PC-3 (cell line): Measurements from ENCODE around the gene SPINK1. TPM values are rescaled to one million over a fixed set of nuclear protein-coding genes. Genes with fewer than 3 reads are reported as not detected.

Source experiments
- ATAC-seq: fragments of 200-7000 bp; cut with Tn5 transposase; 2 replicates; pipeline ENCODE4 v1.9.1; 2020; ENCODE audit warnings: mild to moderate bottlenecking, moderate library complexity
- BruUV-seq: library from RNA; stranded (reverse); fragments of 400-500 nt; replicated peaks from 2 replicates; lab custom pipeline; 2021; lab: Mats Ljungman, UMichigan
- CTCF ChIA-PET: fragments of 300-600 bp; sonication (Branson Sonifier 250); formaldehyde crosslinking; loops from one replicate; lab custom pipeline; 2022; ENCODE audit warnings: antibody characterized with exemption; lab: Charles Lee
- POLR2A ChIA-PET: fragments of 300-600 bp; sonication (Branson Sonifier 250); formaldehyde crosslinking; loops from one replicate; lab custom pipeline; 2022; ENCODE audit warnings: antibody characterized with exemption; ENCODE audit not compliant: unreplicated experiment; lab: Charles Lee
- DNase-seq: peaks from one replicate; pipeline ENCODE4 v3.0.0-alpha.2; 2015
- H2AFZ ChIP-seq: fragments of 300-600 bp; sonication (generic); 2 replicates; pipeline ENCODE4 v1.6.0; 2016; ENCODE audit warnings: antibody characterized with exemption, low read length
- H3F3A ChIP-seq: fragments of 300-600 bp; sonication (generic); one replicate; pipeline ENCODE4 v1.6.0; 2017; ENCODE audit warnings: antibody characterized with exemption, low read length, control low read depth, mild to moderate bottlenecking; ENCODE audit not compliant: unreplicated experiment
- H3K27ac ChIP-seq: fragments of 300-600 bp; sonication (generic); 2 replicates; pipeline ENCODE4 v1.5.1; 2016; ENCODE audit warnings: mild to moderate bottlenecking, low read length
- H3K27me3 ChIP-seq: fragments of 300-600 bp; sonication (generic); 2 replicates; pipeline ENCODE4 v1.6.1; 2016; ENCODE audit warnings: low read length, mixed read lengths
- H3K36me3 ChIP-seq: fragments of 300-600 bp; sonication (generic); 2 replicates; pipeline ENCODE4 v1.6.1; 2016; ENCODE audit warnings: low read depth, mixed run types, low read length, mixed read lengths
- H3K4me1 ChIP-seq: fragments of 300-600 bp; sonication (generic); 2 replicates; pipeline ENCODE4 v1.5.1; 2016; ENCODE audit warnings: low read length; ENCODE audit not compliant: insufficient read depth
- H3K4me2 ChIP-seq: fragments of 300-600 bp; sonication (generic); 2 replicates; pipeline ENCODE4 v1.6.0; 2016; ENCODE audit warnings: low read length
- H3K4me3 ChIP-seq: fragments of 300-600 bp; sonication (generic); 2 replicates; pipeline ENCODE4 v1.5.1; 2016; ENCODE audit warnings: mild to moderate bottlenecking, low read length, mixed read lengths
- H3K79me2 ChIP-seq: fragments of 300-600 bp; sonication (generic); 2 replicates; pipeline ENCODE4 v1.6.1; 2017; ENCODE audit warnings: low read length, mixed read lengths
- H3K9ac ChIP-seq: fragments of 300-600 bp; sonication (generic); 2 replicates; pipeline ENCODE4 v1.6.0; 2016; ENCODE audit warnings: mild to moderate bottlenecking, low read length
- H3K9me2 ChIP-seq: fragments of 300-600 bp; sonication (generic); replicated peaks from 2 replicates; pipeline ENCODE4 v1.6.1; 2016; ENCODE audit warnings: mixed run types, low read length, mixed read lengths
- H3K9me3 ChIP-seq: fragments of 300-600 bp; sonication (generic); 2 replicates; pipeline ENCODE4 v1.6.1; 2016; ENCODE audit warnings: low read length, mixed read lengths
- H4K20me1 ChIP-seq: fragments of 300-600 bp; sonication (generic); 2 replicates; pipeline ENCODE4 v1.6.1; 2016; ENCODE audit warnings: low read length, mixed read lengths
- CTCF ChIP-seq: fragments of 300-600 bp; sonication (generic); conservative IDR thresholded peaks from 2 replicates; pipeline ENCODE4 v1.5.1; 2017; ENCODE audit warnings: antibody characterized with exemption, low read depth, mild to moderate bottlenecking, low read length
- EZH2 ChIP-seq: fragments of 300-600 bp; sonication (generic); IDR thresholded peaks from one replicate; pipeline ENCODE4 v1.6.1; 2017; ENCODE audit warnings: antibody characterized with exemption, mild to moderate bottlenecking, low read length; ENCODE audit not compliant: unreplicated experiment
- EZH2phosphoT487 ChIP-seq: fragments of 300-600 bp; sonication (generic); IDR thresholded peaks from 2 replicates; pipeline ENCODE4 v1.6.1; 2018; ENCODE audit warnings: mild to moderate bottlenecking, antibody characterized with exemption, low read length, borderline replicate concordance
- intact Hi-C: fragments of 100-400 bp; cut with micrococcal nuclease; formaldehyde crosslinking; loops from 2 replicates; pipeline ENCODE4 v1.9.0; 2023
- total RNA-seq: library from RNA; depleted of rRNA; stranded (reverse); fragments of >200 nt; gene quantifications from 2 replicates; pipeline ENCODE4 v1.2.3, GENCODE V29; 2014

SPINK1 gene
- total RNA-seq, 1 experiment from 2014 or later, result not detected

- no peaks in the 10 kb centered on the region for H3K36me3 ChIP-seq
- no peaks in the 10 kb centered on the region for H3F3A ChIP-seq
- no peak overlapping the region for H3K4me2 ChIP-seq
- ChIA-PET CTCF (interaction anchor here (1.7 kb wide), 1 partner anchor 147 kb away, joined by 5 read pairs; no protein-coding TSS in a partner anchor), POLR2A (no interaction called here)
- ATAC-seq (no peak), DNase-seq (no peak)
- H3K27ac ChIP-seq, result no peak overlapping the region
- H3K4me3 ChIP-seq, result no peak overlapping the region
- BruUV-seq, result no TSS peak
- H3K4me1 ChIP-seq, result peaks cover 19% of the 10 kb centered on the region
- no peaks in the 10 kb centered on the region for H3K9me2 ChIP-seq
- H3K9ac ChIP-seq, result no peak overlapping the region
- H3K79me2 ChIP-seq, result no peaks in the 10 kb centered on the region
- 0 out of 2 replicates have a peak overlapping the region, but pooled peaks have one; percentile 6 for H2AFZ ChIP-seq
- intact Hi-C loops, result loop anchor here (1.0 kb wide), 2 partner anchors 146 to 193 kb away; no protein-coding TSS in a partner anchor
- H4K20me1 ChIP-seq, result no peaks in the 10 kb centered on the region
- TF ChIP-seq EZH2 (no peak), CTCF (no peak), EZH2phosphoT487 (no peak)
- H3K27me3 ChIP-seq, result no peaks in the 10 kb centered on the region
- H3K9me3 ChIP-seq, result no peaks in the 10 kb centered on the region
Measured at GRCh38 chr5:147821766-147822165, 9.7 kb downstream of the SPINK1 start.

- Histone ChIP-seq H3K4me2 (no peak overlapping the region), H3K9me2 (no peaks in the 10 kb centered on the region), H3K36me3 (no peaks in the 10 kb centered on the region), H3F3A (no peaks in the 10 kb centered on the region), H3K4me1 (peaks cover 20% of the 10 kb centered on the region), H3K79me2 (no peaks in the 10 kb centered on the region), H3K27me3 (no peaks in the 10 kb centered on the region), H4K20me1 (no peaks in the 10 kb centered on the region), H3K9ac (no peak overlapping the region), H2AFZ (no peak overlapping the region), H3K27ac (no peak overlapping the region), H3K4me3 (no peak overlapping the region), H3K9me3 (no peaks in the 10 kb centered on the region)
- DNase-seq (no peak), ATAC-seq (no peak)
- CTCF ChIA-PET, result no interaction called here
- intact Hi-C loops, result loop anchor here (2.0 kb wide), 1 partner anchor 23 kb away; no protein-coding TSS in a partner anchor
- TF ChIP-seq CTCF, result no peak
- no peak for TF ChIP-seq EZH2phosphoT487
- no peak for TF ChIP-seq EZH2
- POLR2A ChIA-PET, result no interaction called here
- BruUV-seq, result no TSS peak
Measured at GRCh38 chr5:147819261-147819770, 12.2 kb downstream of the SPINK1 start.

GRCh38 chr5:147818290-147818689 lies 13.2 kb downstream of the SPINK1 start:
- H3F3A ChIP-seq, result no peaks in the 10 kb centered on the region
- ChIA-PET CTCF (interaction anchor here (0.6 kb wide), 1 partner anchor 128 kb away, joined by 5 read pairs; no protein-coding TSS in a partner anchor), POLR2A (interaction anchor here (0.6 kb wide), 1 partner anchor 1771 kb away, joined by 4 read pairs; no protein-coding TSS in a partner anchor)
- intact Hi-C loops, result loop anchor here (2.0 kb wide), 1 partner anchor 21 kb away; no protein-coding TSS in a partner anchor
- H2AFZ ChIP-seq, result no peak overlapping the region
- H3K9ac ChIP-seq, result no peak overlapping the region
- no peak for TF ChIP-seq CTCF
- TF ChIP-seq EZH2, result no peak
- TF ChIP-seq EZH2phosphoT487, result no peak
- H3K9me3 ChIP-seq, result no peaks in the 10 kb centered on the region
- DNase-seq (peak; percentile 67), ATAC-seq (peak; percentile 85)
- H3K4me1 ChIP-seq, result peaks cover 30% of the 10 kb centered on the region
- H3K79me2 ChIP-seq, result no peaks in the 10 kb centered on the region
- no peaks in the 10 kb centered on the region for H3K27me3 ChIP-seq
- H3K4me2 ChIP-seq, result peak overlapping the region; percentile 38
- BruUV-seq, result no TSS peak
- H3K9me2 ChIP-seq, result no peaks in the 10 kb centered on the region
- H3K27ac ChIP-seq, result no peak overlapping the region
- no peaks in the 10 kb centered on the region for H4K20me1 ChIP-seq
- no peak overlapping the region for H3K4me3 ChIP-seq
- H3K36me3 ChIP-seq, result no peaks in the 10 kb centered on the region
